ENCODE results near the gene PRSS21.

- no peak for TF ChIP-seq CTCF (IDR thresholded peaks at IDR 0.05)
- TF ChIP-seq POLR2A (IDR thresholded peaks at IDR 0.05) = no peak
Observed at GRCh38 chr16:2824626-2825025, 7.6 kb downstream of the PRSS21 start.
